DOHH2 (cell line): ENCODE data around the gene STUM.
"Not testable (repeated sequence)": the region's sequence is repeated elsewhere in the genome, so short reads cannot be mapped to it uniquely, and the experiment has no call there.

Source experiments
- H3F3A ChIP-seq: fragments of 200-600 bp; sonication (generic), shearing (Covaris generic); 2 replicates; pipeline ENCODE4 v1.6.0; 2016; ENCODE audit warnings: antibody characterized with exemption, mild to moderate bottlenecking; ENCODE audit not compliant: control insufficient read depth, insufficient read depth
- H3K27ac ChIP-seq: fragments of 200-600 bp; sonication (generic); 2 replicates; pipeline ENCODE4 v1.5.1; 2014; ENCODE audit warnings: low read depth, mild to moderate bottlenecking, low read length, moderate library complexity
- H3K27me3 ChIP-seq: fragments of 200-600 bp; sonication (generic); 2 replicates; pipeline ENCODE4 v1.6.1; 2014; ENCODE audit warnings: mild to moderate bottlenecking, low read length, mixed read lengths; ENCODE audit not compliant: control insufficient read depth
- H3K36me3 ChIP-seq: fragments of 200-600 bp; sonication (generic); 2 replicates; pipeline ENCODE4 v1.6.1; 2014; ENCODE audit warnings: mild to moderate bottlenecking, low read length, moderate library complexity, mixed read lengths; ENCODE audit not compliant: control insufficient read depth
- H3K4me1 ChIP-seq: fragments of 200-600 bp; sonication (generic); 2 replicates; pipeline ENCODE4 v1.6.1; 2014; ENCODE audit warnings: mild to moderate bottlenecking, low read length, mixed read lengths; ENCODE audit not compliant: control insufficient read depth
- H3K4me2 ChIP-seq: fragments of 200-600 bp; sonication (generic); 2 replicates; pipeline ENCODE4 v1.6.0; 2014; ENCODE audit warnings: mild to moderate bottlenecking, low read length, moderate library complexity
- H3K4me3 ChIP-seq: fragments of 200-600 bp; sonication (generic); 2 replicates; pipeline ENCODE4 v1.5.1; 2014; ENCODE audit warnings: mild to moderate bottlenecking, low read length, mixed read lengths
- H3K79me2 ChIP-seq: fragments of 200-600 bp; sonication (generic); 2 replicates; pipeline ENCODE4 v1.6.1; 2014; ENCODE audit warnings: mild to moderate bottlenecking, low read length, mixed read lengths; ENCODE audit not compliant: control insufficient read depth
- H3K9me2 ChIP-seq: fragments of 200-600 bp; sonication (generic); replicated peaks from 2 replicates; pipeline ENCODE4 v1.6.1; 2014; ENCODE audit warnings: mild to moderate bottlenecking, low read length, mixed read lengths; ENCODE audit not compliant: control insufficient read depth
- H3K9me3 ChIP-seq: fragments of 200-600 bp; sonication (generic); 2 replicates; pipeline ENCODE4 v1.6.1; 2014; ENCODE audit warnings: antibody characterized with exemption, low read length, mixed read lengths; ENCODE audit not compliant: control insufficient read depth, insufficient read depth
- H4K20me1 ChIP-seq: fragments of 200-600 bp; sonication (generic); 2 replicates; pipeline ENCODE4 v1.6.0; 2014; ENCODE audit warnings: low read depth, mild to moderate bottlenecking, antibody characterized with exemption, low read length, moderate library complexity; ENCODE audit not compliant: control insufficient read depth, insufficient read depth
- CTCF ChIP-seq: fragments of 200-600 bp; sonication (generic); IDR thresholded peaks from one replicate; pipeline ENCODE4 v1.5.1; 2014; ENCODE audit warnings: antibody characterized with exemption, mild to moderate bottlenecking, low read depth, low read length; ENCODE audit not compliant: poor library complexity, severe bottlenecking
- EZH2phosphoT487 ChIP-seq: fragments of 200-600 bp; sonication (generic); IDR thresholded peaks from 2 replicates; pipeline ENCODE4 v1.6.1; 2017; ENCODE audit warnings: borderline replicate concordance, mild to moderate bottlenecking, antibody characterized with exemption, low read length, moderate library complexity, mixed read lengths

Gene STUM

GRCh38 chr1:226638608-226639007 lies 90.0 kb downstream of the STUM start:
- Histone ChIP-seq H3K4me1 (peaks cover 64% of the 10 kb centered on the region), H3K9me2 (no peaks in the 10 kb centered on the region), H3K4me3 (no peak overlapping the region), H4K20me1 (no peaks in the 10 kb centered on the region), H3F3A (peaks cover 9% of the 10 kb centered on the region), H3K4me2 (no peak overlapping the region), H3K27ac (no peak overlapping the region), H3K27me3 (no peaks in the 10 kb centered on the region), H3K79me2 (peaks cover 9% of the 10 kb centered on the region), H3K9me3 (no peaks in the 10 kb centered on the region), H3K36me3 (peaks cover 87% of the 10 kb centered on the region)
- no peak for TF ChIP-seq EZH2phosphoT487
- TF ChIP-seq CTCF, result no peak

DNA sequence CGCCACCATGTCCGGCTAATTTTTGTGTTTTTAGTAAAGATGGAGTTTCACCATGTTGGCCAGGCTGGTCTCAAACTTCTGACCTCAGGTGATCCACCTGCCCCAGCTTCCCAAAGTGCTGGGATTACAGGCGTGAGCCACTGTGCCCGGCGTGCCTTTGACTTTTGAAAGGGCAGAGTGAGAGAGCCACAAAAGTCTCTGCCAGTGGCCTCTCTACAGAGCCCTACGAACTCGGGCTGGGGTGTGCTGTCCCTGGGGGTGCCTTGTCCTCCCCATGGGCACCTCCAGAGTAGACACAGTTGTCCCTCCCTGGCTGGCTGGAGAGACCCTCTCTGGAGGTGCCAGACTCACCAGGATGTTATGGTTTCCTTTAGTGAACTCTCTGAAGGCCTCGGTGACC lies 90.6 kb downstream of the STUM start:
- H3K4me3 ChIP-seq, H4K20me1 ChIP-seq, H3K79me2 ChIP-seq, H3K27ac ChIP-seq, H3K9me3 ChIP-seq, H3K4me2 ChIP-seq, H3K27me3 ChIP-seq, H3K9me2 ChIP-seq: not testable (repeated sequence)
- Histone ChIP-seq H3K36me3 (peaks cover 83% of the 10 kb centered on the region), H3F3A (peaks cover 11% of the 10 kb centered on the region), H3K4me1 (peaks cover 64% of the 10 kb centered on the region)

- Histone ChIP-seq H3K4me3 (no peak overlapping the region), H3K36me3 (peaks cover 80% of the 10 kb centered on the region), H3K4me1 (peaks cover 64% of the 10 kb centered on the region), H4K20me1 (peaks cover 2% of the 10 kb centered on the region; the same call in 1 of the 2 replicates), H3K9me2 (no peaks in the 10 kb centered on the region), H3K4me2 (no peak overlapping the region), H3K79me2 (peaks cover 9% of the 10 kb centered on the region), H3F3A (peaks cover 15% of the 10 kb centered on the region), H3K27me3 (no peaks in the 10 kb centered on the region), H3K9me3 (no peaks in the 10 kb centered on the region), H3K27ac (no peak overlapping the region)
- TF ChIP-seq CTCF (no peak), EZH2phosphoT487 (no peak)
Measured at GRCh38 chr1:226639631-226640061, 91.1 kb downstream of the STUM start.

DNA sequence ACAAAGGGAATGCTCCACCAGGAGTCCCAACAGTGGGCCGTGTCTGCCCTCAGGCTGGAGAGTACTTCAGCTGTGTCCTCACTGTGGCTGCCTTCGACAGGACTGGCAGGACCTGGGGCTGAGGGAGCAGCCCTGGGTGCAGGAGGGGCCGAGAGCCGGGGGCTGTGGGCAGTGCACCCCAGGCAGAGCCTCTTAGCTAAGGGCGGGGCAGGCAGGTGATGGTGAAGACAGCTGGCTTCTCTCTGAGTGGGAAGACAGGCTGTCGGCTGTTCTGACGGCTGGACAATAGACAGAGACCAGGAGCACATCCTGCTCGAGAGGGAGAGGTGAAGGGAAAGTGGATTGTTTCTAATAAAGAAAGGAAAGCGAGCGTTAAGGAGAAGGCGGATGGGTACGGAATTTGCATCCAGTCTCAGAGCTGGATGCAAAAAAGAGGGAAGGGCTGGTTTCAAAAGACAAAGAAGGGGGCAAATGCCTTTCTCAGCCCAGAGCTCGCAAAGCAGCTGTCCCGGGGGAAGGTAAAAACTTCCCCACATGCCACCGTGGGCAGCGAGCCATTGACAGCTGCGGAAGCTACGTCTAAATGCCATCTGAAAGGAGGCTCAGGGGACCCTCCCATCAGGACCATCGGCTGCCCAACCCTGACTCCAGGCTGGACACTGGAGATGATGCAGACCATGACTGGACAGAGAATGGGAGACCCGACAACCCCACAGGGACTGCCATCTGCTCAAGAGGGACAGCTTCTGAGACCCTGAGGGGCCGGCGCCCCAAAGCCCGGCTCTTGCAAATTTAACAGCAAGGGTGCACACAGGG lies 92.0 kb downstream of the STUM start:
- Histone ChIP-seq H3K27me3 (no peaks in the 10 kb centered on the region), H3K9me2 (no peaks in the 10 kb centered on the region), H3K27ac (no peak overlapping the region), H3K4me3 (no peak overlapping the region), H3K79me2 (peaks cover 14% of the 10 kb centered on the region), H3F3A (peaks cover 15% of the 10 kb centered on the region), H3K4me1 (peaks cover 64% of the 10 kb centered on the region), H4K20me1 (peaks cover 3% of the 10 kb centered on the region; the same call in 1 of the 2 replicates), H3K4me2 (no peak overlapping the region), H3K36me3 (peaks cover 83% of the 10 kb centered on the region), H3K9me3 (no peaks in the 10 kb centered on the region)
- no peak for TF ChIP-seq EZH2phosphoT487
- no peak for TF ChIP-seq CTCF
